ENCODE data around the gene NPY. TPM values are rescaled to one million over a fixed set of nuclear protein-coding genes. Genes with fewer than 3 reads are reported as not detected.

NPY gene
- total RNA-seq, 4 donors from 2014 or later, result 3.8 to 13.3 TPM; not detected in 2

DNA sequence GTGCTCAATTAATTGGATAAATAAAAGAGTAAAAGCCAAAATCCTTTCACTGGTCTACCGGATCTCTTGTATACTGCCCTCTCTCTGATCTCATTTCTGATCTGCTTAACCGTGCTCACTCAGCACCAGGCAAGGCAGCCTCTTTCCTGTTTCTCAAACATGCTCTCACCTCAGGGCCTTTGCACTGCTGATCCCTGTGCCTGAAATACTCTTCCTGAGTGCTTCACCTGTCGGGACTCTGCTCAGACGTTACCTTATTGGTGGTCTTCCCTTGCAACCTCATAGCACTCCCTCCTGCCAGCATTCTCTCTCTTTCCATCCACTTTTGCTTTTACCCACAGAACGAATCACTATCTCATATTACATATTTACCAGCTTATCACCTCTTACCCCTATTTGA, 55.6 kb downstream of the NPY start:
- H3K36me3 ChIP-seq, result no peaks in the 10 kb centered on the region
- H3K9me3 ChIP-seq, result no peaks in the 10 kb centered on the region
- H3K27ac ChIP-seq, result no peak overlapping the region
- H3K27me3 ChIP-seq, result no peaks in the 10 kb centered on the region
- H3K4me3 ChIP-seq, result no peak overlapping the region
- no peak for TF ChIP-seq POLR2A (IDR thresholded peaks at IDR 0.05)
- TF ChIP-seq, protein P1, sequence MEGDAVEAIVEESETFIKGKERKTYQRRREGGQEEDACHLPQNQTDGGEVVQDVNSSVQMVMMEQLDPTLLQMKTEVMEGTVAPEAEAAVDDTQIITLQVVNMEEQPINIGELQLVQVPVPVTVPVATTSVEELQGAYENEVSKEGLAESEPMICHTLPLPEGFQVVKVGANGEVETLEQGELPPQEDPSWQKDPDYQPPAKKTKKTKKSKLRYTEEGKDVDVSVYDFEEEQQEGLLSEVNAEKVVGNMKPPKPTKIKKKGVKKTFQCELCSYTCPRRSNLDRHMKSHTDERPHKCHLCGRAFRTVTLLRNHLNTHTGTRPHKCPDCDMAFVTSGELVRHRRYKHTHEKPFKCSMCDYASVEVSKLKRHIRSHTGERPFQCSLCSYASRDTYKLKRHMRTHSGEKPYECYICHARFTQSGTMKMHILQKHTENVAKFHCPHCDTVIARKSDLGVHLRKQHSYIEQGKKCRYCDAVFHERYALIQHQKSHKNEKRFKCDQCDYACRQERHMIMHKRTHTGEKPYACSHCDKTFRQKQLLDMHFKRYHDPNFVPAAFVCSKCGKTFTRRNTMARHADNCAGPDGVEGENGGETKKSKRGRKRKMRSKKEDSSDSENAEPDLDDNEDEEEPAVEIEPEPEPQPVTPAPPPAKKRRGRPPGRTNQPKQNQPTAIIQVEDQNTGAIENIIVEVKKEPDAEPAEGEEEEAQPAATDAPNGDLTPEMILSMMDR (IDR thresholded peaks at IDR 0.05), result no peak
- no peaks in the 10 kb centered on the region for H3K4me1 ChIP-seq
- DNase-seq, result no peak

DNA sequence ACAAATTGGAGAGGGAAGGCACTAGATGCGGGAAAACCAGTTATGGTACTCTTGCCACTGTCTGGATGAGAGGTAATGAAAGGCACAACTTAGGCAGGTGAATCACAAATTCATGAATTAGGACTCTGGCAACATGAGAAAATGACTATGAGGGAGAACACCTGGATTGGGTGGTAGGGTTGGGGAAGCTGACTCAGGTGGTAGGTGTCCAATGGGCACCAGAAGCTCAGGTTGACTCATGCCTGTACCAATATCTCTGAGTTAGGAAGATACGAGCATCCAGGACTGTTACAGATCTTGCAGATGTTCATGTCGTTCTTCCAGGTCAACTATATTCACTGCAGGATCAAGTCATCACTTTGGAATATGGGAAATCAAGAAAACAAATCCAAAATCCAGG, 56.7 kb downstream of the NPY start:
- Histone ChIP-seq H3K4me1 (no peaks in the 10 kb centered on the region), H3K9me3 (no peaks in the 10 kb centered on the region), H3K4me3 (no peak overlapping the region), H3K27me3 (no peaks in the 10 kb centered on the region), H3K36me3 (no peaks in the 10 kb centered on the region), H3K27ac (no peak overlapping the region)
- no peak for TF ChIP-seq POLR2A (IDR thresholded peaks at IDR 0.05)
- TF ChIP-seq, protein P1 (IDR thresholded peaks at IDR 0.05), result no peak
- no peak for DNase-seq
